ENCODE data around the gene BASP1. TPM values are rescaled to one million over a fixed set of nuclear protein-coding genes. Genes with fewer than 3 reads are reported as not detected.

The BASP1 gene
- total and polyA plus RNA-seq, 2 experiments from 2014 or later: 134 to 183 TPM

GRCh38 chr5:17294639-17295311, 77.3 kb downstream of the BASP1 start:
- Histone ChIP-seq H3K27ac (no peak overlapping the region), H3K4me2 (no peak overlapping the region), H3K4me1 (ENCODE audit: insufficient read depth) (no peaks in the 10 kb centered on the region), H2AFZ (no peak overlapping the region), H3K36me3 (replicated peaks; ENCODE audit: insufficient read depth, low read depth) (no peaks in the 10 kb centered on the region), H3K9me2 (replicated peaks; ENCODE audit: insufficient read depth) (no peaks in the 10 kb centered on the region), H3K9me3 (ENCODE audit: low read depth) (no peaks in the 10 kb centered on the region), H3K79me2 (no peaks in the 10 kb centered on the region), H3K4me3 (no peak overlapping the region), H3K27me3 (no peaks in the 10 kb centered on the region), H4K20me1 (ENCODE audit: insufficient read depth, poor library complexity, severe bottlenecking) (no peaks in the 10 kb centered on the region)
- no peak for DNase-seq (ENCODE audit: low spot score)
- TF ChIP-seq, protein P1, sequence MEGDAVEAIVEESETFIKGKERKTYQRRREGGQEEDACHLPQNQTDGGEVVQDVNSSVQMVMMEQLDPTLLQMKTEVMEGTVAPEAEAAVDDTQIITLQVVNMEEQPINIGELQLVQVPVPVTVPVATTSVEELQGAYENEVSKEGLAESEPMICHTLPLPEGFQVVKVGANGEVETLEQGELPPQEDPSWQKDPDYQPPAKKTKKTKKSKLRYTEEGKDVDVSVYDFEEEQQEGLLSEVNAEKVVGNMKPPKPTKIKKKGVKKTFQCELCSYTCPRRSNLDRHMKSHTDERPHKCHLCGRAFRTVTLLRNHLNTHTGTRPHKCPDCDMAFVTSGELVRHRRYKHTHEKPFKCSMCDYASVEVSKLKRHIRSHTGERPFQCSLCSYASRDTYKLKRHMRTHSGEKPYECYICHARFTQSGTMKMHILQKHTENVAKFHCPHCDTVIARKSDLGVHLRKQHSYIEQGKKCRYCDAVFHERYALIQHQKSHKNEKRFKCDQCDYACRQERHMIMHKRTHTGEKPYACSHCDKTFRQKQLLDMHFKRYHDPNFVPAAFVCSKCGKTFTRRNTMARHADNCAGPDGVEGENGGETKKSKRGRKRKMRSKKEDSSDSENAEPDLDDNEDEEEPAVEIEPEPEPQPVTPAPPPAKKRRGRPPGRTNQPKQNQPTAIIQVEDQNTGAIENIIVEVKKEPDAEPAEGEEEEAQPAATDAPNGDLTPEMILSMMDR (IDR thresholded peaks at IDR 0.05; ENCODE audit: poor library complexity): no peak
- TF ChIP-seq EZH2 (IDR thresholded peaks at IDR 0.05; ENCODE audit: borderline replicate concordance): no peak
- TF ChIP-seq EZH2phosphoT487 (IDR thresholded peaks at IDR 0.05; ENCODE audit: low read depth, severe bottlenecking, unreplicated experiment): no peak
- WGBS (ENCODE audit: low lambda C conversion rate, missing lambda C conversion rate): 91% methylated on average over 8 of the region's 8 CpGs

GRCh38 chr5:17295671-17296070, 78.2 kb downstream of the BASP1 start:
- no peak overlapping the region for H3K27ac ChIP-seq
- H2AFZ ChIP-seq: no peak overlapping the region
- H3K4me3 ChIP-seq: no peak overlapping the region
- H4K20me1 ChIP-seq (ENCODE audit: insufficient read depth, poor library complexity, severe bottlenecking): no peaks in the 10 kb centered on the region
- H3K36me3 ChIP-seq (replicated peaks; ENCODE audit: insufficient read depth, low read depth): no peaks in the 10 kb centered on the region
- H3K9me2 ChIP-seq (replicated peaks; ENCODE audit: insufficient read depth): no peaks in the 10 kb centered on the region
- H3K9me3 ChIP-seq (ENCODE audit: low read depth): no peaks in the 10 kb centered on the region
- WGBS (ENCODE audit: low lambda C conversion rate, missing lambda C conversion rate): 89% methylated on average over 3 of the region's 3 CpGs
- DNase-seq (ENCODE audit: low spot score): no peak
- no peaks in the 10 kb centered on the region for H3K27me3 ChIP-seq
- H3K79me2 ChIP-seq: no peaks in the 10 kb centered on the region
- TF ChIP-seq EZH2 (IDR thresholded peaks at IDR 0.05; ENCODE audit: borderline replicate concordance): no peak
- no peak for TF ChIP-seq EZH2phosphoT487 (IDR thresholded peaks at IDR 0.05; ENCODE audit: low read depth, severe bottlenecking, unreplicated experiment)
- TF ChIP-seq, protein P1 (IDR thresholded peaks at IDR 0.05; ENCODE audit: poor library complexity): no peak
- H3K4me1 ChIP-seq (ENCODE audit: insufficient read depth): no peaks in the 10 kb centered on the region
- H3K4me2 ChIP-seq: no peak overlapping the region

DNA sequence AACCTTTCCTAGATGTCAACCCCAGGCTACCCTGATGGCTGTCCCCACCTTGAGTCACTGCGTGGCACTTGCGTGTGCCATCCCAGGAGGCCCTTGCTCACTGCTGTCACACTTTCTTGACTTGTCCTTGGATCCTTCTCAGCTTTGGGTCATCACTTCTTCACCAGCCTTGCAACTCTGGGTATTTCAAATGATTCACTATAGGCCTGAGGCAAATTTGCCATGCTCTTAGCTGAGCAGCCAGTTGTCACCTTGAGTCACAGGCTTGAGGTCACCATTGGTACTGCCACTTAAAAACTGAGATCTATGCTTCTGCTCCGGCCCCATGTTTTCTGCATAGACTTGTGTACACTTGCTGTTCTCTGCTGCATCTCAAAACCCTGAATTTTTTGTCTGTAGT, 84.7 kb downstream of the BASP1 start:
- H3K4me3 ChIP-seq: no peak overlapping the region
- H3K27ac ChIP-seq: no peak overlapping the region
- DNase-seq (ENCODE audit: low spot score): no peak
- 98% methylated on average over 3 of the region's 3 CpGs for WGBS (ENCODE audit: low lambda C conversion rate, missing lambda C conversion rate)
- H4K20me1 ChIP-seq (ENCODE audit: insufficient read depth, poor library complexity, severe bottlenecking): no peaks in the 10 kb centered on the region
- H3K4me1 ChIP-seq (ENCODE audit: insufficient read depth): peaks cover 25% of the 10 kb centered on the region
- no peaks in the 10 kb centered on the region for H3K27me3 ChIP-seq
- peaks cover 3% of the 10 kb centered on the region for H3K79me2 ChIP-seq
- H3K9me3 ChIP-seq (ENCODE audit: low read depth): no peaks in the 10 kb centered on the region
- H3K4me2 ChIP-seq: no peak overlapping the region
- no peaks in the 10 kb centered on the region for H3K36me3 ChIP-seq (replicated peaks; ENCODE audit: insufficient read depth, low read depth)
- H2AFZ ChIP-seq: no peak overlapping the region
- H3K9me2 ChIP-seq (replicated peaks; ENCODE audit: insufficient read depth): no peaks in the 10 kb centered on the region
- TF ChIP-seq EZH2phosphoT487 (IDR thresholded peaks at IDR 0.05; ENCODE audit: low read depth, severe bottlenecking, unreplicated experiment): no peak
- TF ChIP-seq, protein P1 (IDR thresholded peaks at IDR 0.05; ENCODE audit: poor library complexity): no peak
- TF ChIP-seq EZH2 (IDR thresholded peaks at IDR 0.05; ENCODE audit: borderline replicate concordance): no peak

All from hepatocyte (in vitro differentiated cells).